ENCODE data around the gene ARRB2.

The ARRB2 gene

GRCh38 chr17:4764595-4764994 lies 54.2 kb downstream of the ARRB2 start (continued):
- no peak for TF ChIP-seq CSRNP3 (CRISPR knock-in tag; IDR thresholded peaks at IDR 0.05)
- TF ChIP-seq ISL1 (CRISPR knock-in tag; IDR thresholded peaks at IDR 0.05), result no peak
- no peak for TF ChIP-seq CSDC2 (CRISPR knock-in tag; IDR thresholded peaks at IDR 0.05)

GRCh38 chr17:4766201-4766600 lies 55.8 kb downstream of the ARRB2 start:
- no peak for TF ChIP-seq ESRRG (CRISPR knock-in tag; IDR thresholded peaks at IDR 0.05)
- no peak for TF ChIP-seq ZNF565 (CRISPR knock-in tag; conservative IDR thresholded peaks at IDR 0.05; ENCODE audit: low read depth)
- TF ChIP-seq ISL1 (CRISPR knock-in tag; IDR thresholded peaks at IDR 0.05), result no peak
- TF ChIP-seq ZC3H10 (CRISPR knock-in tag; IDR thresholded peaks at IDR 0.05), result no peak
- TF ChIP-seq ZNF70 (CRISPR knock-in tag; IDR thresholded peaks at IDR 0.05), result no peak
- TF ChIP-seq PATZ1 (CRISPR knock-in tag; IDR thresholded peaks at IDR 0.05; ENCODE audit: borderline replicate concordance), result no peak
- no peak for TF ChIP-seq RARB (CRISPR knock-in tag; IDR thresholded peaks at IDR 0.05)
- TF ChIP-seq BACH2 (CRISPR knock-in tag; IDR thresholded peaks at IDR 0.05; ENCODE audit: borderline replicate concordance), result no peak
- no peak for TF ChIP-seq GLIS3 (CRISPR knock-in tag; IDR thresholded peaks at IDR 0.05)
- no peak for TF ChIP-seq CSRNP3 (CRISPR knock-in tag; IDR thresholded peaks at IDR 0.05)
- no peak for TF ChIP-seq TCF4 (CRISPR knock-in tag; IDR thresholded peaks at IDR 0.05; ENCODE audit: borderline replicate concordance)
- no peak for TF ChIP-seq OSR1 (CRISPR knock-in tag; IDR thresholded peaks at IDR 0.05)
- no peak for TF ChIP-seq ARNTL (CRISPR knock-in tag; IDR thresholded peaks at IDR 0.05; ENCODE audit: borderline replicate concordance, low read depth)
- no peak for TF ChIP-seq TOX (CRISPR knock-in tag; IDR thresholded peaks at IDR 0.05; ENCODE audit: borderline replicate concordance)
- TF ChIP-seq TSHZ2 (CRISPR knock-in tag; IDR thresholded peaks at IDR 0.05), result no peak
- TF ChIP-seq ZNF8 (CRISPR knock-in tag; IDR thresholded peaks at IDR 0.05), result no peak
- ATAC-seq, result no peak

- ATAC-seq, result no peak
- TF ChIP-seq TSHZ2 (CRISPR knock-in tag; IDR thresholded peaks at IDR 0.05), result no peak
- no peak for TF ChIP-seq CSRNP3 (CRISPR knock-in tag; IDR thresholded peaks at IDR 0.05)
- no peak for TF ChIP-seq CREB5 (CRISPR knock-in tag; IDR thresholded peaks at IDR 0.05; ENCODE audit: low read depth)
- TF ChIP-seq SNAI2 (CRISPR knock-in tag; IDR thresholded peaks at IDR 0.05), result no peak
- TF ChIP-seq ISL1 (CRISPR knock-in tag; IDR thresholded peaks at IDR 0.05), result no peak
- no peak for TF ChIP-seq RARB (CRISPR knock-in tag; IDR thresholded peaks at IDR 0.05)
- TF ChIP-seq ESRRG (CRISPR knock-in tag; IDR thresholded peaks at IDR 0.05), result no peak
- no peak for TF ChIP-seq PATZ1 (CRISPR knock-in tag; IDR thresholded peaks at IDR 0.05; ENCODE audit: borderline replicate concordance)
- no peak for TF ChIP-seq POU6F1 (CRISPR knock-in tag; IDR thresholded peaks at IDR 0.05; ENCODE audit: borderline replicate concordance, low read depth)
- TF ChIP-seq OSR1 (CRISPR knock-in tag; IDR thresholded peaks at IDR 0.05), result no peak
- TF ChIP-seq GLIS3 (CRISPR knock-in tag; IDR thresholded peaks at IDR 0.05), result no peak
- no peak for TF ChIP-seq ZNF70 (CRISPR knock-in tag; IDR thresholded peaks at IDR 0.05)
Observed at GRCh38 chr17:4766723-4767122, 56.3 kb downstream of the ARRB2 start.

Data from SK-N-SH treated with all-trans-retinoic acid at 6 μM for 48 hours (cell line).